ENCODE data around the gene REM2. TPM values are rescaled to one million over a fixed set of nuclear protein-coding genes. Genes with fewer than 3 reads are reported as not detected.

Gene REM2
- total RNA-seq, 1 experiment from 2014 or later: 0.26 TPM

- H3K4me1 Mint-ChIP-seq (ENCODE audit: insufficient read depth, unreplicated experiment): peaks cover 7% of the 10 kb centered on the region
- H3K9me3 Mint-ChIP-seq (ENCODE audit: unreplicated experiment): no peaks in the 10 kb centered on the region
- no peaks in the 10 kb centered on the region for H3K27me3 Mint-ChIP-seq (ENCODE audit: insufficient read depth, unreplicated experiment)
- ChIA-PET POLR2A (interaction anchor here (0.9 to 1.2 kb wide), 3 partner anchors 12 to 17 kb away, joined by 3 to 4 read pairs (median 4); no protein-coding TSS in a partner anchor), CTCF (interaction anchor here (0.6 to 7.1 kb wide), 8 partner anchors 12 to 348 kb away, joined by 3 to 111 read pairs (median 8); partner anchors contain the start of gene LRP10)
- no peak overlapping the region for H3K4me3 Mint-ChIP-seq (ENCODE audit: unreplicated experiment)
- TF ChIP-seq, protein P1, sequence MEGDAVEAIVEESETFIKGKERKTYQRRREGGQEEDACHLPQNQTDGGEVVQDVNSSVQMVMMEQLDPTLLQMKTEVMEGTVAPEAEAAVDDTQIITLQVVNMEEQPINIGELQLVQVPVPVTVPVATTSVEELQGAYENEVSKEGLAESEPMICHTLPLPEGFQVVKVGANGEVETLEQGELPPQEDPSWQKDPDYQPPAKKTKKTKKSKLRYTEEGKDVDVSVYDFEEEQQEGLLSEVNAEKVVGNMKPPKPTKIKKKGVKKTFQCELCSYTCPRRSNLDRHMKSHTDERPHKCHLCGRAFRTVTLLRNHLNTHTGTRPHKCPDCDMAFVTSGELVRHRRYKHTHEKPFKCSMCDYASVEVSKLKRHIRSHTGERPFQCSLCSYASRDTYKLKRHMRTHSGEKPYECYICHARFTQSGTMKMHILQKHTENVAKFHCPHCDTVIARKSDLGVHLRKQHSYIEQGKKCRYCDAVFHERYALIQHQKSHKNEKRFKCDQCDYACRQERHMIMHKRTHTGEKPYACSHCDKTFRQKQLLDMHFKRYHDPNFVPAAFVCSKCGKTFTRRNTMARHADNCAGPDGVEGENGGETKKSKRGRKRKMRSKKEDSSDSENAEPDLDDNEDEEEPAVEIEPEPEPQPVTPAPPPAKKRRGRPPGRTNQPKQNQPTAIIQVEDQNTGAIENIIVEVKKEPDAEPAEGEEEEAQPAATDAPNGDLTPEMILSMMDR (IDR thresholded peaks at IDR 0.05; ENCODE audit: unreplicated experiment): no peak
- peak overlapping the region; percentile 12 for H3K27ac Mint-ChIP-seq (ENCODE audit: low read depth, unreplicated experiment)
- H3K36me3 Mint-ChIP-seq (ENCODE audit: insufficient read depth, unreplicated experiment): peaks cover 87% of the 10 kb centered on the region
- BruUV-seq (replicated peaks): no TSS peak
- intact Hi-C loops (cut with micrococcal nuclease): no loop called here
- DNase-seq (ENCODE audit: unreplicated experiment): no peak
Measured at GRCh38 chr14:22903742-22904087, 20.7 kb downstream of the REM2 start.

GRCh38 chr14:22905627-22906026 is 22.6 kb downstream of the REM2 start:
- TF ChIP-seq, protein P1 (IDR thresholded peaks at IDR 0.05; ENCODE audit: unreplicated experiment): no peak
- no TSS peak for BruUV-seq (replicated peaks)
- CTCF ChIA-PET: interaction anchor here (0.9 to 1.4 kb wide), 3 partner anchors 9 to 52 kb away, joined by 4 to 5 read pairs (median 5); no protein-coding TSS in a partner anchor
- no peak for DNase-seq (ENCODE audit: unreplicated experiment)
- Mint-ChIP-seq H3K27ac (ENCODE audit: low read depth, unreplicated experiment) (no peak overlapping the region), H3K9me3 (ENCODE audit: unreplicated experiment) (no peaks in the 10 kb centered on the region), H3K27me3 (ENCODE audit: insufficient read depth, unreplicated experiment) (no peaks in the 10 kb centered on the region), H3K4me1 (ENCODE audit: insufficient read depth, unreplicated experiment) (peaks cover 5% of the 10 kb centered on the region), H3K4me3 (ENCODE audit: unreplicated experiment) (no peak overlapping the region), H3K36me3 (ENCODE audit: insufficient read depth, unreplicated experiment) (peaks cover 87% of the 10 kb centered on the region)
- intact Hi-C loops (cut with micrococcal nuclease): no loop called here
- POLR2A ChIA-PET: interaction anchor here (1.1 kb wide), 1 partner anchor 35 kb away, joined by 3 read pairs; no protein-coding TSS in a partner anchor

DNA sequence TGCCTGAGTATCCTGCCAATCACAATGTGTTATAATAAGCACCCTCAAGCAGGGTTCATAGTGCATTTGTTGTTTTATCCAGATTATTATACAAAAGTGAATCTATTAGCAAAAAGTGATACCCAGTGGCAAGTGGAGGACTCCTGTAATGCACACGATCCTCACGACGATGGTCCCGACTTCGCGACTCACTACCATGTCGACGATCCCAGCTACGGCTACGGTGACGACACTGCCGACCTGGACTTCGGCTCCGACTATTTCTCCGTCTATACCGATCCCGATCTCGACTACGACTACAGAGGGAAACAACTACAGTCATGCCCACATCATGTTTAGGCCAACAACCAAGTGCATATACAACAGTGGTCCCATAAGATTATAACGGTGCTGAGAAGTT is 23.1 kb downstream of the REM2 start:
- H3K4me1 Mint-ChIP-seq (ENCODE audit: insufficient read depth, unreplicated experiment): peaks cover 5% of the 10 kb centered on the region
- H3K27me3 Mint-ChIP-seq (ENCODE audit: insufficient read depth, unreplicated experiment): no peaks in the 10 kb centered on the region
- DNase-seq (ENCODE audit: unreplicated experiment): no peak
- TF ChIP-seq, protein P1 (IDR thresholded peaks at IDR 0.05; ENCODE audit: unreplicated experiment): no peak
- POLR2A ChIA-PET: no interaction called here
- no peak overlapping the region for H3K4me3 Mint-ChIP-seq (ENCODE audit: unreplicated experiment)
- no peaks in the 10 kb centered on the region for H3K9me3 Mint-ChIP-seq (ENCODE audit: unreplicated experiment)
- intact Hi-C loops (cut with micrococcal nuclease): no loop called here
- H3K27ac Mint-ChIP-seq (ENCODE audit: low read depth, unreplicated experiment): no peak overlapping the region
- H3K36me3 Mint-ChIP-seq (ENCODE audit: insufficient read depth, unreplicated experiment): peaks cover 87% of the 10 kb centered on the region
- no TSS peak for BruUV-seq (replicated peaks)
- CTCF ChIA-PET: interaction anchor here (0.9 to 1.4 kb wide), 3 partner anchors 9 to 53 kb away, joined by 4 to 5 read pairs (median 5); no protein-coding TSS in a partner anchor

DNA sequence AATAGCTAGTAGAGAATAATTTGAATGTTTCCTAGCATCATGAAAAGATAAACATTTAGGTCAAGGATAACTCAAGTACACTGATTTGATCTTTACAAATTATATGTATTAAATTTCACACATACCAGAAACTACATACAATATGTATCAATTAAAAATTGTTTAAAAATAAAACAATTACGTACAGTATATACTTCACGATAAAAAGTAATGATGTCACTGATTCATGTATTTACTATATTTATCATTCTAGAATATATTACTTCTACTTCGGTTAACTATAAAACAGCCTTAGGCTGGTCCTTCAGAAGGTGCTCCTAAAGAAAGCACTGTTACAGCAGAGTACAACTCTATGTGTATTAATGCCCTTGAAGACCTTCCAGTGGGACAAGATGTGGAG is 24.4 kb downstream of the REM2 start:
- intact Hi-C loops (cut with micrococcal nuclease): no loop called here
- Mint-ChIP-seq H3K27me3 (ENCODE audit: insufficient read depth, unreplicated experiment) (no peaks in the 10 kb centered on the region), H3K4me1 (ENCODE audit: insufficient read depth, unreplicated experiment) (peaks cover 5% of the 10 kb centered on the region), H3K27ac (ENCODE audit: low read depth, unreplicated experiment) (no peak overlapping the region), H3K36me3 (ENCODE audit: insufficient read depth, unreplicated experiment) (peaks cover 87% of the 10 kb centered on the region), H3K9me3 (ENCODE audit: unreplicated experiment) (no peaks in the 10 kb centered on the region), H3K4me3 (ENCODE audit: unreplicated experiment) (no peak overlapping the region)
- CTCF ChIA-PET: interaction anchor here (0.6 to 1.4 kb wide), 4 partner anchors 9 to 1426 kb away, joined by 3 to 5 read pairs (median 4); no protein-coding TSS in a partner anchor
- POLR2A ChIA-PET: interaction anchor here (0.6 to 1.3 kb wide), 6 partner anchors 9 to 27 kb away, joined by 3 to 6 read pairs (median 3); partner anchors contain the start of genes PRMT5 and RBM23
- TF ChIP-seq, protein P1 (IDR thresholded peaks at IDR 0.05; ENCODE audit: unreplicated experiment): no peak
- BruUV-seq (replicated peaks): no TSS peak
- no peak for DNase-seq (ENCODE audit: unreplicated experiment)
